Esophagus muscularis mucosa (tissue), 4 donors: ENCODE results near the gene TOR2A. TPM values are rescaled to one million over a fixed set of nuclear protein-coding genes. Genes with fewer than 3 reads are reported as not detected.
"Not testable (repeated sequence)": the region's sequence is repeated elsewhere in the genome, so short reads cannot be mapped to it uniquely, and the experiment has no call there.

Experiments used
- DNase-seq: peaks from one replicate; pipeline ENCODE4 v3.0.0-alpha.2; 2017; ENCODE audit errors: extremely low spot score
- H3K27ac ChIP-seq, 4 donors: fragments of 200-600 bp; sonication (generic); replicated peaks in 1 of 4; 1 replicate in 3 of 4; 2 replicates in 1 of 4; pipeline ENCODE4 v1.5.1; 2016 to 2019; ENCODE audit warnings: mild to moderate bottlenecking in 1 of 4
- H3K27me3 ChIP-seq, 4 donors: fragments of 200-600 bp; sonication (generic); one replicate each; pipeline versions ENCODE4 v1.5.1 to v1.6.0; 2016 to 2019
- H3K36me3 ChIP-seq, 4 donors: fragments of 200-600 bp; sonication (generic); one replicate each; pipeline ENCODE4 v1.5.1; 2016 to 2019
- H3K4me1 ChIP-seq, 4 donors: fragments of 200-600 bp; sonication (generic); one replicate each; pipeline ENCODE4 v1.5.1; 2016 to 2019
- H3K4me3 ChIP-seq, 4 donors: fragments of 200-600 bp; sonication (generic); 1 replicate in 2 of 4; 2 replicates in 2 of 4; pipeline ENCODE4 v1.5.1; 2016 to 2019; ENCODE audit warnings: mild to moderate bottlenecking in 4 of 4, moderate library complexity in 1 of 4
- H3K9me3 ChIP-seq, 4 donors: fragments of 200-600 bp; sonication (generic); 1 replicate in 3 of 4; 2 replicates in 1 of 4; pipeline ENCODE4 v1.5.1; 2016 to 2019
- CTCF ChIP-seq, 3 experiments: fragments of 200-600 bp in 2 of 3; fragments of 450-650 bp in 1 of 3; sonication (generic) in 2 of 3; IDR thresholded peaks; one replicate each; pipeline ENCODE4 v1.5.1; 2017 to 2019; ENCODE audit warnings: antibody characterized with exemption in 3 of 3, mild to moderate bottlenecking in 2 of 3, moderate library complexity in 1 of 3
- EP300 ChIP-seq: sonication (generic); formaldehyde crosslinking; IDR thresholded peaks from one replicate; pipeline ENCODE4 v1.6.1; 2017; ENCODE audit warnings: antibody characterized with exemption
- POLR2A ChIP-seq: fragments of 450-650 bp; IDR thresholded peaks from one replicate; pipeline ENCODE4 v1.6.1; 2017; ENCODE audit warnings: antibody characterized with exemption, moderate library complexity, mild to moderate bottlenecking, low read depth
- POLR2AphosphoS5 ChIP-seq, 2 donors: sonication (generic); formaldehyde crosslinking; IDR thresholded peaks; one replicate each; pipeline ENCODE4 v1.6.1; 2017; ENCODE audit warnings: antibody characterized with exemption in 2 of 2
- WGBS: methylation state at CpG from one replicate; pipeline ENCODE4 v1.1.5; 2018; 5-methylcytosine and 5-hydroxymethylcytosine counted together
- intact Hi-C: fragments of 100-400 bp; cut with DNase I; formaldehyde crosslinking; loops from one replicate; pipeline ENCODE4 v1.15.1; 2023
- total RNA-seq, 4 donors: library from RNA; depleted of rRNA; stranded (reverse); fragments of >200 nt; gene quantifications; one replicate each; pipeline versions ENCODE4 v1.1.0 to v1.2.1, GENCODE V29; 2016

TOR2A gene
- total RNA-seq, 4 donors from 2014 or later: 5.4 to 9.2 (median 7.0) TPM

- Histone ChIP-seq H3K4me3 (peak overlapping the region in 2 of 4 donors; percentile 17 to 28), H3K4me1 (peaks cover 15 to 34% (median 22%) of the 10 kb centered on the region in 4 donors), H3K9me3 (no peaks in the 10 kb centered on the region), H3K36me3 (peaks cover 0 to 24% (median 0%) of the 10 kb centered on the region in 4 donors), H3K27me3 (peaks cover 0 to 66% (median 0%) of the 10 kb centered on the region in 4 donors), H3K27ac (peak overlapping the region in 3 of 4 donors; percentile 44 to 67 (median 63))
- no peak for TF ChIP-seq EP300
- TF ChIP-seq CTCF (IDR thresholded peaks at IDR 0.05): no peak
- TF ChIP-seq POLR2A: no peak
- no peak for TF ChIP-seq POLR2AphosphoS5 (IDR thresholded peaks at IDR 0.05)
- DNase-seq: no peak
- intact Hi-C loops: no loop called here
- WGBS: 76% methylated on average over 5 of the region's 5 CpGs
These were observed 26.0 kb upstream of the TOR2A start for GRCh38 chr9:127761061-127761460.

- no peak for DNase-seq
- Histone ChIP-seq H3K27me3 (peaks cover 0 to 77% (median 18%) of the 10 kb centered on the region in 4 donors), H3K27ac (no peak overlapping the region), H3K4me3 (no peak overlapping the region), H3K4me1 (peaks cover 28 to 38% (median 32%) of the 10 kb centered on the region in 4 donors), H3K9me3 (no peaks in the 10 kb centered on the region), H3K36me3 (peaks cover 0 to 22% (median 0%) of the 10 kb centered on the region in 4 donors)
- intact Hi-C loops: no loop called here
- TF ChIP-seq POLR2AphosphoS5 (IDR thresholded peaks at IDR 0.05) (no peak), CTCF (IDR thresholded peaks at IDR 0.05) (no peak), EP300 (no peak), POLR2A (no peak)
- WGBS: 88% methylated on average over 5 of the region's 5 CpGs
These were observed 23.7 kb upstream of the TOR2A start for GRCh38 chr9:127758843-127759242.

GRCh38 chr9:127756776-127757175 lies 21.7 kb upstream of the TOR2A start:
- H3K4me3 ChIP-seq, H3K9me3 ChIP-seq, H3K27ac ChIP-seq, DNase-seq, intact Hi-C loops: not testable (repeated sequence)
- 84% methylated on average over 11 of the region's 11 CpGs for WGBS
- peaks cover 21 to 30% (median 27%) of the 10 kb centered on the region in 4 donors for H3K4me1 ChIP-seq
- peaks cover 0 to 82% (median 21%) of the 10 kb centered on the region in 4 donors for H3K27me3 ChIP-seq
- peaks cover 0 to 26% (median 0%) of the 10 kb centered on the region in 4 donors for H3K36me3 ChIP-seq

- peaks cover 0 to 30% (median 0%) of the 10 kb centered on the region in 4 donors for H3K36me3 ChIP-seq
- H3K27ac ChIP-seq: no peak overlapping the region
- TF ChIP-seq CTCF (IDR thresholded peaks at IDR 0.05): no peak
- TF ChIP-seq POLR2A: no peak
- no peak for TF ChIP-seq POLR2AphosphoS5 (IDR thresholded peaks at IDR 0.05)
- no peak for TF ChIP-seq EP300
- DNase-seq: no peak
- peaks cover 0 to 82% (median 21%) of the 10 kb centered on the region in 4 donors for H3K27me3 ChIP-seq
- intact Hi-C loops: no loop called here
- H3K4me3 ChIP-seq: no peak overlapping the region
- peaks cover 17 to 30% (median 21%) of the 10 kb centered on the region in 4 donors for H3K4me1 ChIP-seq
- no peaks in the 10 kb centered on the region for H3K9me3 ChIP-seq
- 90% methylated on average over 3 of the region's 3 CpGs for WGBS
These were observed 21.1 kb upstream of the TOR2A start for GRCh38 chr9:127756233-127756632.

GRCh38 chr9:127755061-127756060 lies 20.3 kb upstream of the TOR2A start:
- no peak for TF ChIP-seq CTCF (IDR thresholded peaks at IDR 0.05)
- no peak for TF ChIP-seq POLR2A
- peak overlapping the region in 3 of 4 donors; percentile 15 to 34 (median 16) for H3K4me3 ChIP-seq
- no peak for DNase-seq
- intact Hi-C loops: no loop called here
- H3K9me3 ChIP-seq: no peaks in the 10 kb centered on the region
- WGBS: 78% methylated on average over 9 of the region's 61 CpGs
- peaks cover 0 to 31% (median 2%) of the 10 kb centered on the region in 4 donors for H3K36me3 ChIP-seq
- H3K27me3 ChIP-seq: peaks cover 0 to 79% (median 21%) of the 10 kb centered on the region in 4 donors
- H3K27ac ChIP-seq: peak overlapping the region in 3 of 4 donors; percentile 6 to 43 (median 14)
- H3K4me1 ChIP-seq: peaks cover 17 to 27% (median 18%) of the 10 kb centered on the region in 4 donors
